Measurements from ENCODE around the gene EIF2AK3.

The EIF2AK3 gene

GRCh38 chr2:88608184-88608583, 19.1 kb downstream of the EIF2AK3 start:
- TF ChIP-seq, protein P1, sequence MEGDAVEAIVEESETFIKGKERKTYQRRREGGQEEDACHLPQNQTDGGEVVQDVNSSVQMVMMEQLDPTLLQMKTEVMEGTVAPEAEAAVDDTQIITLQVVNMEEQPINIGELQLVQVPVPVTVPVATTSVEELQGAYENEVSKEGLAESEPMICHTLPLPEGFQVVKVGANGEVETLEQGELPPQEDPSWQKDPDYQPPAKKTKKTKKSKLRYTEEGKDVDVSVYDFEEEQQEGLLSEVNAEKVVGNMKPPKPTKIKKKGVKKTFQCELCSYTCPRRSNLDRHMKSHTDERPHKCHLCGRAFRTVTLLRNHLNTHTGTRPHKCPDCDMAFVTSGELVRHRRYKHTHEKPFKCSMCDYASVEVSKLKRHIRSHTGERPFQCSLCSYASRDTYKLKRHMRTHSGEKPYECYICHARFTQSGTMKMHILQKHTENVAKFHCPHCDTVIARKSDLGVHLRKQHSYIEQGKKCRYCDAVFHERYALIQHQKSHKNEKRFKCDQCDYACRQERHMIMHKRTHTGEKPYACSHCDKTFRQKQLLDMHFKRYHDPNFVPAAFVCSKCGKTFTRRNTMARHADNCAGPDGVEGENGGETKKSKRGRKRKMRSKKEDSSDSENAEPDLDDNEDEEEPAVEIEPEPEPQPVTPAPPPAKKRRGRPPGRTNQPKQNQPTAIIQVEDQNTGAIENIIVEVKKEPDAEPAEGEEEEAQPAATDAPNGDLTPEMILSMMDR (IDR thresholded peaks at IDR 0.05), result no peak
- H3K9me3 Mint-ChIP-seq, result no peaks in the 10 kb centered on the region
- H3K27ac Mint-ChIP-seq, result no peak overlapping the region
- no peak for DNase-seq
- H3K36me3 Mint-ChIP-seq (ENCODE audit: low read depth), result no peaks in the 10 kb centered on the region
- H3K4me3 Mint-ChIP-seq, result no peak overlapping the region
- peaks cover 11% of the 10 kb centered on the region for H3K4me1 Mint-ChIP-seq
- H3K27me3 Mint-ChIP-seq (ENCODE audit: low read depth, poor library complexity), result no peaks in the 10 kb centered on the region

DNA sequence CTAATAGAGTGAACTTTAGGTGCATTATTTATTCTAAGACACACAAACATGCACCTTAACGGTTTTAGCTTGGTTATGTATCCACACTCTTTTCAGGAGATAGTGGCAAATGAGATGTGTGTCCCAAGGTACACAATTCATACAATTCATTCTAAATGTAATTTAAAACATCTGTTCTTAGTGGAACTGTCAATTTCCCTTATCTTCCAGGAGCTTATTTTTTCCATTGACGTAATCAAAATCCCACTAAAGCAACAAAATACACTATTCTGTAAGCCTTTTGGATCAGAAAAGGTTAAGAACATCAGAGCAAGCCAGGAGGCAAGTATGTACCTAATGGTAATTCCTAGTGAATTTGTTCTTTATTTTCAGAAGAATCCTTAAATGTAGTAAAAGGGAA, 19.8 kb downstream of the EIF2AK3 start:
- Mint-ChIP-seq H3K36me3 (ENCODE audit: low read depth) (no peaks in the 10 kb centered on the region), H3K27ac (no peak overlapping the region), H3K4me1 (peaks cover 13% of the 10 kb centered on the region), H3K4me3 (no peak overlapping the region), H3K27me3 (ENCODE audit: low read depth, poor library complexity) (no peaks in the 10 kb centered on the region), H3K9me3 (no peaks in the 10 kb centered on the region)
- TF ChIP-seq, protein P1 (IDR thresholded peaks at IDR 0.05), result no peak
- DNase-seq, result no peak

GRCh38 chr2:88606371-88607030, 20.8 kb downstream of the EIF2AK3 start:
- Mint-ChIP-seq H3K27me3 (ENCODE audit: low read depth, poor library complexity) (no peaks in the 10 kb centered on the region), H3K9me3 (no peaks in the 10 kb centered on the region), H3K36me3 (ENCODE audit: low read depth) (no peaks in the 10 kb centered on the region), H3K27ac (no peak overlapping the region), H3K4me3 (no peak overlapping the region), H3K4me1 (peaks cover 18% of the 10 kb centered on the region)
- TF ChIP-seq, protein P1 (IDR thresholded peaks at IDR 0.05), result no peak
- DNase-seq, result no peak

DNA sequence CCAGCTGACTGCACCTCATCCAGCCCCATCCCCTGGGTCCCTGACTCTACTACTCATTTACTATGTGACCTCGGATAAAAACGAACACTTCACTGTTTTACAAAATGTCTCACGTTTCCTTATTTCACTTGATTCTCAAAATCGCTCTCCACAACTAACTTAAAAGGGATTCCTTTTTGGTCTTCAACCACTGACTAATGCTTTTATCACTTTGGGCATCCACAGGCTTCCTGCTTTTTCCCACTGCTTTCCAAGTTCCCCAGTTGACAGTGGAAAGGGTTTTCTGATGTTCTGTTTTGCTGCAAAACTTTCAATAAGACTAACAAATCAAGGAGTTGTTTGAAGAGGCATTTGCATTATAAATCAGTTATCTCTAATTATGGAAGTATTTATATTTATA, 24.1 kb downstream of the EIF2AK3 start:
- no peak overlapping the region for H3K27ac Mint-ChIP-seq
- no peak for DNase-seq
- no peak overlapping the region for H3K4me3 Mint-ChIP-seq
- H3K36me3 Mint-ChIP-seq (ENCODE audit: low read depth), result no peaks in the 10 kb centered on the region
- no peaks in the 10 kb centered on the region for H3K27me3 Mint-ChIP-seq (ENCODE audit: low read depth, poor library complexity)
- H3K4me1 Mint-ChIP-seq, result peaks cover 33% of the 10 kb centered on the region
- TF ChIP-seq, protein P1 (IDR thresholded peaks at IDR 0.05), result no peak
- no peaks in the 10 kb centered on the region for H3K9me3 Mint-ChIP-seq

DNA sequence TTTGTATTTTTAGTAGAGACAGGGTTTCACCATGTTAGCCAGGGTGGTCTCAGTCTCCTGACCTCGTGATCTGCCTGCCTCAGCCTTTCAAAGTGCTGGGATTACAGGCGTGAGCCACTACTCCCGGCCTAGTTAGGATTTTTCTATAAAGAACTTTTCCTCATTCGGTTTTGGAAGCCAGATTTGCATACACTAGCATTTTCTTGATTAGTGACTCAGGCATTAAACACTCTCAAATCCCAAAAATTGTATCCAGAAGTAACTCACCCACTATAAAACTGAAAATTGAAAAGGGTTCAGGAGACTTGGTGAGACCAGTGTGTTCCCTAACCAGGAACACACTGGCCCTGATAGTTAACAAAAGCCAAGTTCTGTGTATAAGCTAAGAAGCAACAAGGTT, 25.2 kb downstream of the EIF2AK3 start:
- Mint-ChIP-seq H3K27ac (no peak overlapping the region), H3K9me3 (no peaks in the 10 kb centered on the region), H3K36me3 (ENCODE audit: low read depth) (no peaks in the 10 kb centered on the region), H3K27me3 (ENCODE audit: low read depth, poor library complexity) (no peaks in the 10 kb centered on the region), H3K4me1 (peaks cover 33% of the 10 kb centered on the region), H3K4me3 (no peak overlapping the region)
- DNase-seq, result no peak
- TF ChIP-seq, protein P1 (IDR thresholded peaks at IDR 0.05), result no peak

GRCh38 chr2:88601286-88601685, 26.0 kb downstream of the EIF2AK3 start:
- H3K27ac Mint-ChIP-seq, result no peak overlapping the region
- H3K27me3 Mint-ChIP-seq (ENCODE audit: low read depth, poor library complexity), result no peaks in the 10 kb centered on the region
- H3K4me3 Mint-ChIP-seq, result no peak overlapping the region
- TF ChIP-seq, protein P1 (IDR thresholded peaks at IDR 0.05), result no peak
- no peaks in the 10 kb centered on the region for H3K36me3 Mint-ChIP-seq (ENCODE audit: low read depth)
- no peak for DNase-seq
- H3K9me3 Mint-ChIP-seq, result no peaks in the 10 kb centered on the region
- peaks cover 33% of the 10 kb centered on the region for H3K4me1 Mint-ChIP-seq
